BE2C (cell line): ENCODE measurements around the gene TMEM108.

Experiments
- DNase-seq: peaks from one replicate; pipeline ENCODE4 v3.0.0-alpha.2; 2020
- H3K27me3 ChIP-seq: fragments of 250-450 bp; sonication (Bioruptor Pico); 2 replicates; pipeline ENCODE4 v1.5.1; 2020; ENCODE audit warnings: mild to moderate bottlenecking
- H3K36me3 ChIP-seq: fragments of 250-450 bp; sonication (Bioruptor Pico); 2 replicates; pipeline ENCODE4 v1.5.1; 2020; ENCODE audit warnings: mild to moderate bottlenecking
- H3K4me1 ChIP-seq: fragments of 250-450 bp; sonication (Bioruptor Pico); 2 replicates; pipeline ENCODE4 v1.5.1; 2020
- H3K4me3 ChIP-seq: 2 replicates; pipeline ENCODE4 v1.5.1; 2011; ENCODE audit warnings: low read depth, low read length
- H3K9me3 ChIP-seq: fragments of 250-450 bp; sonication (Bioruptor Pico); 2 replicates; pipeline ENCODE4 v1.5.1; 2020
- TF ChIP-seq, protein P1 (sequence below): IDR thresholded peaks from 2 replicates; pipeline ENCODE4 v1.5.1; 2012; ENCODE audit warnings: mild to moderate bottlenecking, low read depth, low read length

The TMEM108 gene

DNA sequence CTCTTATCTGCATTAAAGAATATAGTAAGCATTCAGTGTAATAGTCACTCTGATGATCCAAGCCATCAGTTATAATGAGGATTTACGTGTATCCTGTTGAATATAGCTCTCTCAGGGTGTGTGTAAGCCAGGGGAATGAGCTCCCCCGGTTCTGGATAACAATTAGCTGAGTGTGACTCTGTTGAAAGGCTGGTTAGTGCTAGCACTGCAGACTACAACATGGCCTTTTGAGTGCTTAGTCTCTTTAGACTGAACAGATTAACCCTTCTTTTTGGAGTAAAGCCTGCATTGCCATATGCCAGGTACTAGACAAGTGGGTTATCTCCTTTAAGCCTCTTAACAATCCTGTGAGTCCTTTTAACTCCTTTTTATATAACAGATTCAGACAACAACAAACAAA, 119.5 kb downstream of the TMEM108 start:
- Histone ChIP-seq H3K4me3 (no peak overlapping the region), H3K27me3 (no peaks in the 10 kb centered on the region)
- no peak for DNase-seq

DNA sequence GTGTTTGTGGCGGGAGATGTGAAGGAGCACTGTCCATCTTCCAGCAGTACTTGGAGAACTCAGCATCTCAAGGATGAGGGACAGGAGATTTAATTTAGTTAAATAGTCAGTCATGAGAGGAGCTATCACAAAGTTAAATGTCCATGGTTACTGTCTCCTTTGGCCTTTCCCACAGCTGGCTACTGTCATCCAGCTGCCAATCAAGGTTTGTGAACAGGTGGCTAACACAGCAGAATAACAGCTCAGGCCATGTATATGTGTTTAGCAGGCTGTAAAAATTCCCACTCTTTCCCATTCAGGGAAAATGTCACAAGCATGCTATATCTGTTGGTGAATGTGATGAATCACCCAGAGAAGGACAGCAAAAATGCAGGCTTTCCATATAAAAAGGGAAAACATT, 120.5 kb downstream of the TMEM108 start:
- TF ChIP-seq, protein P1, sequence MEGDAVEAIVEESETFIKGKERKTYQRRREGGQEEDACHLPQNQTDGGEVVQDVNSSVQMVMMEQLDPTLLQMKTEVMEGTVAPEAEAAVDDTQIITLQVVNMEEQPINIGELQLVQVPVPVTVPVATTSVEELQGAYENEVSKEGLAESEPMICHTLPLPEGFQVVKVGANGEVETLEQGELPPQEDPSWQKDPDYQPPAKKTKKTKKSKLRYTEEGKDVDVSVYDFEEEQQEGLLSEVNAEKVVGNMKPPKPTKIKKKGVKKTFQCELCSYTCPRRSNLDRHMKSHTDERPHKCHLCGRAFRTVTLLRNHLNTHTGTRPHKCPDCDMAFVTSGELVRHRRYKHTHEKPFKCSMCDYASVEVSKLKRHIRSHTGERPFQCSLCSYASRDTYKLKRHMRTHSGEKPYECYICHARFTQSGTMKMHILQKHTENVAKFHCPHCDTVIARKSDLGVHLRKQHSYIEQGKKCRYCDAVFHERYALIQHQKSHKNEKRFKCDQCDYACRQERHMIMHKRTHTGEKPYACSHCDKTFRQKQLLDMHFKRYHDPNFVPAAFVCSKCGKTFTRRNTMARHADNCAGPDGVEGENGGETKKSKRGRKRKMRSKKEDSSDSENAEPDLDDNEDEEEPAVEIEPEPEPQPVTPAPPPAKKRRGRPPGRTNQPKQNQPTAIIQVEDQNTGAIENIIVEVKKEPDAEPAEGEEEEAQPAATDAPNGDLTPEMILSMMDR = no peak
- no peak overlapping the region for H3K4me3 ChIP-seq

More for the DNA sequence above, 119.5 kb downstream of the TMEM108 start:
- Histone ChIP-seq H3K36me3 (peaks cover 12% of the 10 kb centered on the region), H3K4me1 (peaks cover 37% of the 10 kb centered on the region), H3K9me3 (peaks cover 7% of the 10 kb centered on the region; the same call in 1 of the 2 replicates)
- TF ChIP-seq, protein P1 = no peak

DNA sequence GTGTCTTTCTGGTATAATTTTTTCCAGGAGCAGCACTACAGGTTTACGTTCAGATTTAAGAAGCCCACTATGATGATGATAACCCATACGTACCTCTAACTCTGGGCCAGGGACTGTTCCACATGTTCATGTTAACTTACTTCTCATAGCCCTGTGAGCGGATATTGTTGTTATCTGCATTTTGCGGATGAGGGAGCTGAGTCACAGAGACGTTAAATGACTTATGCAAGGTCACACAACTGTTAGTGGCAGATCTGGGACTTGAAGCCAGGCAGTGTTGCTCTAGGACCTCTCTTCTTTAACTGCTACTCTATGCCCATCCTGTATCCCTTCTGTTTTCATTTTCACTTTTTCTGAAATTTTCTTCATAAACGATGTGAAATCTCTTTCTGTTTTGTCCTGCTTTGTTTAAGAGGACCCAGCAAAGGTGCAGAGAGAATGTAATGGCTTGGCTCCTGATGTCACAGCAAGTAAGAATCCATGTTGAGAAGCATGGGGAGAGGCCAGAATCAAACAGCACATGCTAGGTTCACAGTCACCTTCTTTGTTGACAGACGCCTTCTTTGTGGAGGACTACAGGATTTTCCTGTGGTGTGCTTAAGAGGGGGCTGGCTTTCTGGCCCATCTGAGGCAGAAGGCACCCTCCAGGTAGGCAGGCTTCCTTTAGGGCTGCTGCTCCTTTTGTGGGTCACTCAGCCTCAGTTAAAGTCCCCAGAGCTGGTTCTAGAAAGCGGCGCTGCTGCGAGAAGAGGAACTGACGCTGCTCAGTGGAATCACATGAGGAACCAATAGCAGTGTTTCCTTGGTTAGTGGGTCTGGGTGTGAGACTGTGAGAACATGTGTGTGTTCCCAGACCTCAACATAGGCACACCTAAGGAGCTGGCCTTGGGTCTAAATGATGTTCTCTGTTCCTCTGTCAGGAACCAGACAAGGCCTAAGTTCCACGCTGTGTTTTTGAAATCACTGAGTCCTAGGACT, 121.6 kb downstream of the TMEM108 start:
- Histone ChIP-seq H3K9me3 (peaks cover 4% of the 10 kb centered on the region; the same call in 1 of the 2 replicates), H3K4me1 (peaks cover 37% of the 10 kb centered on the region), H3K36me3 (peaks cover 14% of the 10 kb centered on the region), H3K4me3 (no peak overlapping the region), H3K27me3 (no peaks in the 10 kb centered on the region)
- no peak for DNase-seq
- TF ChIP-seq, protein P1 = no peak

More for the DNA sequence above, 120.5 kb downstream of the TMEM108 start:
- peaks cover 4% of the 10 kb centered on the region; the same call in 1 of the 2 replicates for H3K9me3 ChIP-seq
- no peak for DNase-seq
- H3K36me3 ChIP-seq = peaks cover 8% of the 10 kb centered on the region
- peaks cover 37% of the 10 kb centered on the region for H3K4me1 ChIP-seq
- H3K27me3 ChIP-seq = no peaks in the 10 kb centered on the region

DNA sequence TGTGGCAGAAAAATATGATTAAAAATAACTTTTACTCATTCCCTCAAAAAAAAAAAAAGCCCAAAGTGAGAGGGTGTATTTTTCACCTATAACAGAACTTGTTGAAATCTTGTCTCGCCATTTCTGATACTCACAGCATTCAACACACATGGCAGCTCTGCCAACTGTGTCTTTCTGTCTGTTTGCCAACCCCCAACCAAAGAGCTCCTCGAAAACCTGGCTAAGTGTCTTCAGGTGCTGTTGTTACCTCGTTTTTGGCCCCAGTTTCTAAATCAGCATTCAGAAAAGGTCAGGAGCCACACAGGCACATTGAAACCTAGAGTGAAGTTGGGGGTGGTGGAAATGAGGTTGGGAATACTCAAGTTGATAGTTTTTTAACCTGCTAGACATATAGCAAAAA, 123.5 kb downstream of the TMEM108 start:
- Histone ChIP-seq H3K4me1 (peaks cover 35% of the 10 kb centered on the region), H3K4me3 (no peak overlapping the region), H3K27me3 (no peaks in the 10 kb centered on the region), H3K36me3 (peaks cover 30% of the 10 kb centered on the region), H3K9me3 (no peaks in the 10 kb centered on the region)
- TF ChIP-seq, protein P1 = no peak
- DNase-seq = no peak

DNA sequence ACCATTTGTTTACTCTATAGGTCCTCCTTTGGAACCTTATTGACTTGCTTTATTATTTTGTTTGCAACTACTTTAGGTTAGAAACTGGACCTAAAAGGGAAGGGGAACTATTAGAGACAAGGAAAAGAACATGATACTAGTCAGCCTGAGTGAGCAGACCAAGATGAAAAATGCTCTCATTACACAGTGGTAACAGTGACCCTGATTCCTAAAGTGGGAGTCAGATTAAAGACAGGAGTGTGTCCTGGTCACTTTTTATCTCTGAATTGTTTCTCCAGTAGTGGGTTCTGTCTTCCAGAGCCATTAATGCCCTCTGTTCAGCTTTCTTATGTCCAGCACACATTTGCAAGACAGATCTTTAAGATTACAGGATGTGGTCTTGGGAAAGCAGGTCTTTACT, 124.1 kb downstream of the TMEM108 start:
- Histone ChIP-seq H3K4me3 (no peak overlapping the region), H3K36me3 (peaks cover 36% of the 10 kb centered on the region), H3K9me3 (no peaks in the 10 kb centered on the region; the same call in 1 of the 2 replicates), H3K4me1 (peaks cover 35% of the 10 kb centered on the region), H3K27me3 (no peaks in the 10 kb centered on the region)
- DNase-seq = no peak
- TF ChIP-seq, protein P1 = no peak
